IMR-90 (cell line): ENCODE results near the gene CDR2L. TPM values are rescaled to one million over a fixed set of nuclear protein-coding genes. Genes with fewer than 3 reads are reported as not detected.

Experiments
- ATAC-seq: fragments of 200-7000 bp; cut with Tn5 transposase; 2 replicates; pipeline ENCODE4 v1.9.1; 2020; ENCODE audit warnings: low read depth, mild to moderate bottlenecking, moderate library complexity
- BruUV-seq: library from RNA; stranded (reverse); fragments of 400-500 nt; replicated peaks from 2 replicates; lab custom pipeline; 2021; lab: Mats Ljungman, UMichigan
- CTCF ChIA-PET: fragments of 300-600 bp; formaldehyde crosslinking; extraction: SDS; loops from one replicate; lab custom pipeline; 2021; ENCODE audit warnings: antibody characterized with exemption; lab: Yijun Ruan, JAX
- POLR2A ChIA-PET: fragments of 300-600 bp; sonication (Branson Sonifier 250); formaldehyde crosslinking; loops from one replicate; lab custom pipeline; 2022; ENCODE audit warnings: antibody characterized with exemption; ENCODE audit not compliant: unreplicated experiment; lab: Charles Lee
- DNase-seq: peaks from one replicate; pipeline ENCODE4 v3.0.0; 2013
- H2AFZ ChIP-seq: replicated peaks from 2 replicates; pipeline ENCODE3; 2013; ENCODE audit warnings: low read length, mild to moderate bottlenecking; ENCODE audit not compliant: poor library complexity
- H2AK5ac ChIP-seq: 2 replicates; pipeline ENCODE4 v1.6.1; 2013; ENCODE audit warnings: low read depth, low read length, inconsistent platforms
- H2AK9ac ChIP-seq: replicated peaks from 2 replicates; pipeline ENCODE3; 2013; ENCODE audit warnings: mild to moderate bottlenecking, low read depth, low read length, moderate library complexity; ENCODE audit not compliant: poor library complexity
- H2BK120ac ChIP-seq: 2 replicates; pipeline ENCODE4 v1.6.1; 2013; ENCODE audit warnings: low read depth, low read length, inconsistent platforms
- H2BK15ac ChIP-seq: 3 replicates; pipeline ENCODE4 v1.6.1; 2013; ENCODE audit warnings: low read depth, low read length, inconsistent platforms
- H2BK20ac ChIP-seq: 2 replicates; pipeline ENCODE4 v1.6.1; 2013; ENCODE audit warnings: low read depth, mild to moderate bottlenecking, inconsistent platforms, low read length, moderate library complexity
- H2BK5ac ChIP-seq: 2 replicates; pipeline ENCODE4 v1.6.1; 2013; ENCODE audit warnings: mild to moderate bottlenecking, low read depth, low read length, inconsistent platforms; ENCODE audit not compliant: poor library complexity, severe bottlenecking
- H3K14ac ChIP-seq: replicated peaks from 2 replicates; pipeline ENCODE4 v1.6.1; 2013; ENCODE audit warnings: low read depth, low read length, inconsistent platforms
- H3K18ac ChIP-seq: 2 replicates; pipeline ENCODE4 v1.6.1; 2013; ENCODE audit warnings: low read depth, low read length, control low read depth
- H3K23ac ChIP-seq: 2 replicates; pipeline ENCODE4 v1.6.1; 2013; ENCODE audit warnings: low read depth, low read length, inconsistent platforms
- H3K27ac ChIP-seq: 2 replicates; pipeline ENCODE4 v1.5.1; 2013; ENCODE audit warnings: mild to moderate bottlenecking, control low read depth, low read length; ENCODE audit not compliant: insufficient read depth
- H3K27me3 ChIP-seq: 2 replicates; pipeline ENCODE4 v1.6.1; 2013; ENCODE audit warnings: low read length; ENCODE audit not compliant: control insufficient read depth, insufficient read depth
- H3K36me3 ChIP-seq: 2 replicates; pipeline ENCODE4 v1.6.1; 2013; ENCODE audit warnings: low read length, mixed read lengths; ENCODE audit not compliant: control insufficient read depth, insufficient read depth
- H3K4ac ChIP-seq: 2 replicates; pipeline ENCODE4 v1.6.1; 2013; ENCODE audit warnings: low read depth, low read length, inconsistent platforms
- H3K4me1 ChIP-seq: 2 replicates; pipeline ENCODE4 v1.6.1; 2013; ENCODE audit warnings: low read length, mixed read lengths; ENCODE audit not compliant: control insufficient read depth, insufficient read depth
- H3K4me2 ChIP-seq: 2 replicates; pipeline ENCODE4 v1.6.1; 2013; ENCODE audit warnings: low read depth, mild to moderate bottlenecking, control low read depth, low read length, moderate library complexity
- H3K4me3 ChIP-seq: 2 replicates; pipeline ENCODE4 v1.5.1; 2013; ENCODE audit warnings: low read depth, mild to moderate bottlenecking, control low read depth, low read length, moderate library complexity; ENCODE audit not compliant: insufficient read depth
- H3K56ac ChIP-seq: 2 replicates; pipeline ENCODE4 v1.6.1; 2013; ENCODE audit warnings: low read length, inconsistent platforms; ENCODE audit not compliant: insufficient read depth; ENCODE audit errors: extremely low read depth
- H3K79me1 ChIP-seq, 2 experiments: 2 replicates each; pipeline ENCODE4 v1.6.1; 2013; ENCODE audit warnings: low read length in 2 of 2, inconsistent platforms in 1 of 2, low read depth in 1 of 2
- H3K9ac ChIP-seq: 2 replicates; pipeline ENCODE4 v1.6.1; 2013; ENCODE audit warnings: low read depth, low read length, control low read depth
- H3K9me1 ChIP-seq: 2 replicates; pipeline ENCODE4 v1.6.1; 2013; ENCODE audit warnings: low read length, inconsistent platforms; ENCODE audit not compliant: insufficient read depth
- H3K9me3 ChIP-seq: 2 replicates; pipeline ENCODE4 v1.6.1; 2013; ENCODE audit warnings: low read length; ENCODE audit not compliant: control insufficient read depth, insufficient read depth
- H4K20me1 ChIP-seq: 2 replicates; pipeline ENCODE4 v1.6.1; 2013; ENCODE audit warnings: low read length, inconsistent platforms; ENCODE audit not compliant: insufficient read depth
- H4K5ac ChIP-seq: 2 replicates; pipeline ENCODE4 v1.6.1; 2013; ENCODE audit warnings: mild to moderate bottlenecking, low read depth, low read length, control low read depth
- H4K8ac ChIP-seq, 2 experiments: 2 replicates each; pipeline ENCODE4 v1.6.1; 2013; ENCODE audit warnings: low read depth in 2 of 2, low read length in 2 of 2, control low read depth in 1 of 2, inconsistent platforms in 1 of 2
- H4K91ac ChIP-seq: 2 replicates; pipeline ENCODE4 v1.6.1; 2013; ENCODE audit warnings: low read depth, low read length, inconsistent platforms; ENCODE audit not compliant: insufficient read depth
- BHLHE40 ChIP-seq: fragments of 150-350 bp; IDR thresholded peaks from 2 replicates; pipeline ENCODE4 v1.6.1; 2016; ENCODE audit warnings: mild to moderate bottlenecking, low read depth, low read length
- CHD1 ChIP-seq: IDR thresholded peaks from 2 replicates; pipeline ENCODE4 v1.6.1; 2012; ENCODE audit warnings: low read depth, low read length, improper control_type of control experiment
- CTCF ChIP-seq: conservative IDR thresholded peaks from 2 replicates; pipeline ENCODE4 v1.5.1; 2012; ENCODE audit warnings: mild to moderate bottlenecking, low read depth, low read length, improper control_type of control experiment
- FOS ChIP-seq: fragments of 150-350 bp; IDR thresholded peaks from 2 replicates; pipeline ENCODE4 v1.6.1; 2016; ENCODE audit warnings: low read depth, low read length
- MAZ ChIP-seq: IDR thresholded peaks from 2 replicates; pipeline ENCODE4 v1.6.1; 2012; ENCODE audit warnings: low read depth, mild to moderate bottlenecking, low read length, improper control_type of control experiment, moderate library complexity, borderline replicate concordance
- NFE2L2 ChIP-seq: fragments of 150-350 bp; IDR thresholded peaks from 2 replicates; pipeline ENCODE4 v1.6.1; 2016; ENCODE audit warnings: low read depth, mild to moderate bottlenecking, low read length
- RCOR1 ChIP-seq: IDR thresholded peaks from 2 replicates; pipeline ENCODE4 v1.6.1; 2012; ENCODE audit warnings: mild to moderate bottlenecking, low read length, improper control_type of control experiment; ENCODE audit not compliant: insufficient replicate concordance
- RFX5 ChIP-seq: IDR thresholded peaks from 2 replicates; pipeline ENCODE4 v1.8.0; 2012; ENCODE audit warnings: low read depth, mild to moderate bottlenecking, low read length, moderate library complexity
- SMC3 ChIP-seq: fragments of 150-350 bp; IDR thresholded peaks from 2 replicates; pipeline ENCODE4 v1.6.1; 2016; ENCODE audit warnings: low read depth, mild to moderate bottlenecking, antibody characterized with exemption, low read length, moderate library complexity
- USF2 ChIP-seq: fragments of 150-350 bp; IDR thresholded peaks from 2 replicates; pipeline ENCODE4 v1.6.1; 2017; ENCODE audit warnings: mild to moderate bottlenecking, antibody characterized with exemption, low read length, low read depth
- WGBS, 2 experiments: methylation state at CpG; one replicate each; pipeline versions ENCODE4 v1.1.5 to v1.1.7; 2013; ENCODE audit warnings: missing lambda C conversion rate in 2 of 2; ENCODE audit not compliant: insufficient read length in 1 of 2; ENCODE audit errors: extremely low coverage in 2 of 2; 5-methylcytosine and 5-hydroxymethylcytosine counted together
- dilution Hi-C: fragments of 300-500 bp; cut with HindIII; formaldehyde crosslinking; loops from one replicate; pipeline ENCODE4 v1.14.3; 2018; ENCODE audit warnings: low sequenced_read_pairs; ENCODE audit not compliant: unreplicated experiment
- in situ Hi-C: fragments of 300-500 bp; cut with MboI; formaldehyde crosslinking; loops from 3 replicates; pipeline ENCODE4 v1.14.3; 2019; ENCODE audit warnings: low sequenced_read_pairs, inconsistent platforms, mixed read lengths
- intact Hi-C: fragments of 100-400 bp; cut with micrococcal nuclease; formaldehyde crosslinking; loops from 2 replicates; pipeline ENCODE4 v1.10.0; 2022
- polyA plus RNA-seq, 3 experiments: library from polyadenylated mRNA; depleted of rRNA; stranded (reverse); fragments of >200 nt; gene quantifications; 2 replicates each; pipeline ENCODE4 v1.2.3, GENCODE V29; 2012; ENCODE audit warnings: low replicate concordance in 1 of 3
- total RNA-seq: library from RNA; depleted of rRNA; stranded (reverse); fragments of >200 nt; gene quantifications from 2 replicates; pipeline ENCODE4 v1.2.3, GENCODE V29; 2012

CDR2L gene
- total and polyA plus RNA-seq, 2 of the 4 experiments (the other 2 are of a cell fraction): 5.7 to 18.9 TPM

- no peak for TF ChIP-seq SMC3
These were observed 45.4 kb downstream of the CDR2L start (continued) for GRCh38 chr17:75032720-75033280.

GRCh38 chr17:75033346-75034235 lies 46.2 kb downstream of the CDR2L start:
- H3K4me1 ChIP-seq: peaks cover 2% of the 10 kb centered on the region
- peaks cover 4% of the 10 kb centered on the region; the same call in 1 of the 2 replicates for H3K9me3 ChIP-seq
- no peak overlapping the region for H3K27ac ChIP-seq
- DNase-seq (peak; percentile 90), ATAC-seq (peak; percentile 61)
- dilution Hi-C loops: no loop called here
- peak overlapping the region; percentile 79 for H3K4me2 ChIP-seq
- H2AFZ ChIP-seq: peak overlapping the region; percentile 100
- H4K20me1 ChIP-seq: peaks cover 10% of the 10 kb centered on the region
- no TSS peak for BruUV-seq
- 2% methylated on average over 8 of the region's 36 CpGs; no CpG with 5 or more reads in 1 of the 2 experiments for WGBS, 2 experiments
- H3K27me3 ChIP-seq: no peaks in the 10 kb centered on the region
- no peak overlapping the region for H3K18ac ChIP-seq
- H2BK15ac ChIP-seq: no peak overlapping the region
- no peak overlapping the region for H3K4ac ChIP-seq
- H2AK5ac ChIP-seq: no peak overlapping the region
- H2BK5ac ChIP-seq: no peak overlapping the region
- 0 out of 4 replicates have a peak, but pooled peaks cover 0 to 4% of the 10 kb centered on the region in 2 experiments for H3K79me1 ChIP-seq
- H4K8ac ChIP-seq: no peak overlapping the region
- peak overlapping the region; percentile 17 for H2AK9ac ChIP-seq
- H3K9me1 ChIP-seq: peaks cover 13% of the 10 kb centered on the region; the same call in 1 of the 2 replicates
- no peak overlapping the region for H3K23ac ChIP-seq
- H4K91ac ChIP-seq: no peak overlapping the region
- H3K9ac ChIP-seq: no peak overlapping the region
- H3K4me3 ChIP-seq: peak overlapping the region; percentile 70
- in situ Hi-C loops: no loop called here
- no peak overlapping the region for H4K5ac ChIP-seq
- H3K56ac ChIP-seq: no peak overlapping the region
- no peak overlapping the region for H3K14ac ChIP-seq
- CTCF ChIA-PET: no interaction called here
- intact Hi-C loops: loop anchor here (1.0 kb wide), 2 partner anchors 21 to 46 kb away; partner anchors contain the start of genes CDR2L and MRPL58
- TF ChIP-seq RFX5 (no peak), USF2 (peak; percentile 91), RCOR1 (peak; percentile 75), MAZ (0 out of 2 replicates have a peak, but pooled peaks have one; percentile 15), SMC3 (no peak), NFE2L2 (0 out of 2 replicates have a peak, but pooled peaks have one; percentile 2), CTCF (0 out of 2 replicates have a peak, but pooled peaks have one; percentile 10), BHLHE40 (peak; percentile 72), CHD1 (no peak), FOS (peak; percentile 70)
- POLR2A ChIA-PET: interaction anchor here (0.5 kb wide), 1 partner anchor 45 kb away, joined by 4 read pairs; no protein-coding TSS in a partner anchor
- H2BK120ac ChIP-seq: no peak overlapping the region
- peaks cover 3% of the 10 kb centered on the region for H3K36me3 ChIP-seq
- H2BK20ac ChIP-seq: no peak overlapping the region
